ENCODE measurements around the gene MICAL2. TPM values are rescaled to one million over a fixed set of nuclear protein-coding genes. Genes with fewer than 3 reads are reported as not detected.

MICAL2 gene
- total and polyA plus RNA-seq, 2 of the 13 experiments (the other 11 are each of a cell fraction or from before 2014, with no cell fraction given), result 0.78 to 1.1 TPM

DNA sequence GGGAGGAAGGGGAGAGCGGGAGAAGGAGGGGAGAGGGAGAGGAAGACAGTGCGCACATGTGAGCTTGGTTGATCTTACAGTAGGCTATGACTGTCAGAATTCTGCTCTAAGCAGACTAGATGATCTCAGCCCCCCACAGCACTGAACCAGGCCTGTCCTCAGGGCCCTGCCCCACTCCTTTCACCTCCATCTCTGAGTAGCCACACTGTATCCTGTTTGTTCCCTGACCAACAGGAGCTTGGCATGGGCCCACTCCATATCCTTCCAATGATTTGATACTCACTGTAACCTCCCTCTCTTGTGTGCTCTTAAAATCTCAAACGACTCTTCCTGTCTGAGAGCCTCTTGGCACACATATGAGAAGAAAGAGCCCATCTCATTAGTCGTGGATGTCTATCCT lies 180.9 kb downstream of the MICAL2 start:
- Histone ChIP-seq H3K9ac (ENCODE audit: insufficient read depth, low read depth, low read length) (no peak overlapping the region), H2AFZ (ENCODE audit: low read length) (no peak overlapping the region), H3K27ac (ENCODE audit: extremely low read length, insufficient read depth, low read length) (no peak overlapping the region), H3K36me3 (replicated peaks in 1 of 2; ENCODE audit: control insufficient read depth in 1 of 2, insufficient read depth in 2 of 2, low read length in 2 of 2) (no peaks in the 10 kb centered on the region), H3K9me3 (ENCODE audit: low read length) (no peaks in the 10 kb centered on the region), H3K79me2 (ENCODE audit: insufficient read depth, low read length) (no peaks in the 10 kb centered on the region), H4K20me1 (ENCODE audit: insufficient read depth, low read length) (no peaks in the 10 kb centered on the region), H3K4me3 (replicated peaks in 1 of 3; ENCODE audit: insufficient read depth in 1 of 3, low read depth in 2 of 3, low read length in 3 of 3) (no peak overlapping the region), H3K4me1 (ENCODE audit: insufficient read depth, low read length) (peaks cover 10% of the 10 kb centered on the region), H3K27me3 (ENCODE audit: control insufficient read depth in 1 of 2, insufficient read depth in 2 of 2, low read length in 2 of 2) (no peaks in the 10 kb centered on the region; a peak in 2 of 5 replicates), H3K4me2 (ENCODE audit: low read depth, low read length) (no peak overlapping the region)
- WGBS (ENCODE audit: low lambda C conversion rate), result 31% methylated on average over 4 of the region's 4 CpGs
- POLR2A ChIA-PET, result no interaction called here
- TF ChIP-seq ZNF12 (CRISPR knock-in tag; IDR thresholded peaks at IDR 0.05), result no peak
- no peak for TF ChIP-seq HDAC1 (CRISPR knock-in tag; IDR thresholded peaks at IDR 0.05)
- TF ChIP-seq ZNF775 (CRISPR knock-in tag; IDR thresholded peaks at IDR 0.05; ENCODE audit: borderline replicate concordance), result no peak
- TF ChIP-seq HES4 (CRISPR knock-in tag; IDR thresholded peaks at IDR 0.05; ENCODE audit: borderline replicate concordance), result no peak
- TF ChIP-seq, protein P1, sequence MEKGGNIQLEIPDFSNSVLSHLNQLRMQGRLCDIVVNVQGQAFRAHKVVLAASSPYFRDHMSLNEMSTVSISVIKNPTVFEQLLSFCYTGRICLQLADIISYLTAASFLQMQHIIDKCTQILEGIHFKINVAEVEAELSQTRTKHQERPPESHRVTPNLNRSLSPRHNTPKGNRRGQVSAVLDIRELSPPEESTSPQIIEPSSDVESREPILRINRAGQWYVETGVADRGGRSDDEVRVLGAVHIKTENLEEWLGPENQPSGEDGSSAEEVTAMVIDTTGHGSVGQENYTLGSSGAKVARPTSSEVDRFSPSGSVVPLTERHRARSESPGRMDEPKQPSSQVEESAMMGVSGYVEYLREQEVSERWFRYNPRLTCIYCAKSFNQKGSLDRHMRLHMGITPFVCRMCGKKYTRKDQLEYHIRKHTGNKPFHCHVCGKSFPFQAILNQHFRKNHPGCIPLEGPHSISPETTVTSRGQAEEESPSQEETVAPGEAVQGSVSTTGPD (CRISPR knock-in tag; IDR thresholded peaks at IDR 0.05), result no peak
- TF ChIP-seq ZMAT3 (CRISPR knock-in tag; conservative IDR thresholded peaks at IDR 0.05), result no peak
- no peak for TF ChIP-seq ZNF34 (CRISPR knock-in tag; IDR thresholded peaks at IDR 0.05; ENCODE audit: borderline replicate concordance)
- BruUV-seq (replicated peaks), result no TSS peak
- ATAC-seq (no peak), FAIRE-seq (no peak), DNase-seq (ENCODE audit: low spot score) (no peak)
- intact Hi-C loops (cut with micrococcal nuclease; ENCODE audit: unreplicated experiment) (no loop called here), in situ Hi-C loops (cut with HindIII; ENCODE audit: extremely low pct_ligation_motif_present, low pct_unique_long_range_greater_than_20kb) (loop anchor here (25.0 kb wide), 1 partner anchor 479 kb away; no protein-coding TSS in a partner anchor)
- CTCF ChIA-PET (ENCODE audit: low intra/inter-chr PET ratio, low total read pairs), result no interaction called here

DNA sequence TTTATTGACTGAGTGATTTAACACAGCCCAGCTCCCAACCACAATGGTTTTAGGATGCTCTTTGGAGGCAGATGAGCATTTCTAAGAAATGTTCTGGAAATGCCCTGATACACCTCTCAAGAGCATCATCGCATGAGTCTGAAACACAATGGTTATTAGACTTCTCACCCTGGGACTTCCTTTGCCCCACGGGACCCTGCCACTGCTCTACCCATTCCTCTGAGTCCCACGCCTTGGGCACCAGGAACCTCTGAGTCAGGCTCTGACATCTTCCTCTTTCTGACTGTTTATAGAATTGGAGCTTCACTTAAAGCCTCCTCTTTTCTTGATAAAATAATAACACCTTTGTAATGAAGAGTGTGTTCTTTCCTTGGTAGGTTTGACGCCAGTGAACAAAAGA lies 181.4 kb downstream of the MICAL2 start:
- TF ChIP-seq, protein P2, sequence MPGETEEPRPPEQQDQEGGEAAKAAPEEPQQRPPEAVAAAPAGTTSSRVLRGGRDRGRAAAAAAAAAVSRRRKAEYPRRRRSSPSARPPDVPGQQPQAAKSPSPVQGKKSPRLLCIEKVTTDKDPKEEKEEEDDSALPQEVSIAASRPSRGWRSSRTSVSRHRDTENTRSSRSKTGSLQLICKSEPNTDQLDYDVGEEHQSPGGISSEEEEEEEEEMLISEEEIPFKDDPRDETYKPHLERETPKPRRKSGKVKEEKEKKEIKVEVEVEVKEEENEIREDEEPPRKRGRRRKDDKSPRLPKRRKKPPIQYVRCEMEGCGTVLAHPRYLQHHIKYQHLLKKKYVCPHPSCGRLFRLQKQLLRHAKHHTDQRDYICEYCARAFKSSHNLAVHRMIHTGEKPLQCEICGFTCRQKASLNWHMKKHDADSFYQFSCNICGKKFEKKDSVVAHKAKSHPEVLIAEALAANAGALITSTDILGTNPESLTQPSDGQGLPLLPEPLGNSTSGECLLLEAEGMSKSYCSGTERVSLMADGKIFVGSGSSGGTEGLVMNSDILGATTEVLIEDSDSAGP (CRISPR knock-in tag; IDR thresholded peaks at IDR 0.05; ENCODE audit: borderline replicate concordance), result no peak
- TF ChIP-seq, protein P3, sequence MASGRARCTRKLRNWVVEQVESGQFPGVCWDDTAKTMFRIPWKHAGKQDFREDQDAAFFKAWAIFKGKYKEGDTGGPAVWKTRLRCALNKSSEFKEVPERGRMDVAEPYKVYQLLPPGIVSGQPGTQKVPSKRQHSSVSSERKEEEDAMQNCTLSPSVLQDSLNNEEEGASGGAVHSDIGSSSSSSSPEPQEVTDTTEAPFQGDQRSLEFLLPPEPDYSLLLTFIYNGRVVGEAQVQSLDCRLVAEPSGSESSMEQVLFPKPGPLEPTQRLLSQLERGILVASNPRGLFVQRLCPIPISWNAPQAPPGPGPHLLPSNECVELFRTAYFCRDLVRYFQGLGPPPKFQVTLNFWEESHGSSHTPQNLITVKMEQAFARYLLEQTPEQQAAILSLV (CRISPR knock-in tag; IDR thresholded peaks at IDR 0.05; ENCODE audit: borderline replicate concordance), result no peak
- H4K20me1 ChIP-seq (ENCODE audit: insufficient read depth, low read length), result no peaks in the 10 kb centered on the region
- no peak overlapping the region for H2AFZ ChIP-seq (ENCODE audit: low read length)
- ChIA-PET POLR2A (no interaction called here), CTCF (ENCODE audit: low intra/inter-chr PET ratio, low total read pairs) (no interaction called here)
- intact Hi-C loops (cut with micrococcal nuclease; ENCODE audit: unreplicated experiment), result no loop called here
- WGBS (ENCODE audit: low lambda C conversion rate), result 35% methylated on average over 4 of the region's 4 CpGs
- DNase-seq (ENCODE audit: low spot score) (no peak), FAIRE-seq (no peak), ATAC-seq (no peak)
- H3K4me2 ChIP-seq (ENCODE audit: low read depth, low read length), result no peak overlapping the region
- no peaks in the 10 kb centered on the region; a peak in 2 of 5 replicates for H3K27me3 ChIP-seq (ENCODE audit: control insufficient read depth in 1 of 2, insufficient read depth in 2 of 2, low read length in 2 of 2)
- no peaks in the 10 kb centered on the region for H3K79me2 ChIP-seq (ENCODE audit: insufficient read depth, low read length)
- in situ Hi-C loops (cut with HindIII; ENCODE audit: extremely low pct_ligation_motif_present, low pct_unique_long_range_greater_than_20kb), result loop anchor here (25.0 kb wide), 1 partner anchor 479 kb away; no protein-coding TSS in a partner anchor
- peaks cover 10% of the 10 kb centered on the region for H3K4me1 ChIP-seq (ENCODE audit: insufficient read depth, low read length)
- H3K36me3 ChIP-seq (replicated peaks in 1 of 2; ENCODE audit: control insufficient read depth in 1 of 2, insufficient read depth in 2 of 2, low read length in 2 of 2), result no peaks in the 10 kb centered on the region
- no peak overlapping the region for H3K9ac ChIP-seq (ENCODE audit: insufficient read depth, low read depth, low read length)
- H3K9me3 ChIP-seq (ENCODE audit: low read length), result no peaks in the 10 kb centered on the region
- no peak overlapping the region for H3K27ac ChIP-seq (ENCODE audit: extremely low read length, insufficient read depth, low read length)
- BruUV-seq (replicated peaks), result no TSS peak
- H3K4me3 ChIP-seq (replicated peaks in 1 of 3; ENCODE audit: insufficient read depth in 1 of 3, low read depth in 2 of 3, low read length in 3 of 3), result no peak overlapping the region
